ENCODE measurements around the gene LRRTM4. TPM values are rescaled to one million over a fixed set of nuclear protein-coding genes. Genes with fewer than 3 reads are reported as not detected.
"Not testable (repeated sequence)": the region's sequence is repeated elsewhere in the genome, so short reads cannot be mapped to it uniquely, and the experiment has no call there.

Gene LRRTM4
- total RNA-seq, 2 donors from 2014 or later = 0.81 to 1.2 TPM

DNA sequence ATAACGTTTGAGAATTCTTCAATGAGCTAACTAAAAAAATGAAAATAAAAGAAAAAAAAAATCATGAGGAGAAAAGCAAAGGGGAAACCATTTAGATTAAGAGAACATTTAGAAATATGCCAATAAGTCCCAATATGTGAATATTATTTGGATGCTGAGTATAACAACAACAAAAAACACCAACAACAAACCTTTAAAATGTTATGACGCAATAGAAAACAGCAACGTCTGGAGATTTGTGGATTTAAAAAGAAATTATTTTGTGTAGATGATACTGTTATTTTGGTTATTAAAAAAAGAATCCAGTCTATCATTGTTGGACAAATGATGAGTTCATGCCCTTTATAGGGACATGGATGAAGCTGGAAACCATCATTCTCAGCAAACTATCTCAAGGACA lies 417.2 kb downstream of the LRRTM4 start:
- intact Hi-C loops (cut with DNase I) = no loop called here
- no peak for DNase-seq (ENCODE audit: low spot score)

DNA sequence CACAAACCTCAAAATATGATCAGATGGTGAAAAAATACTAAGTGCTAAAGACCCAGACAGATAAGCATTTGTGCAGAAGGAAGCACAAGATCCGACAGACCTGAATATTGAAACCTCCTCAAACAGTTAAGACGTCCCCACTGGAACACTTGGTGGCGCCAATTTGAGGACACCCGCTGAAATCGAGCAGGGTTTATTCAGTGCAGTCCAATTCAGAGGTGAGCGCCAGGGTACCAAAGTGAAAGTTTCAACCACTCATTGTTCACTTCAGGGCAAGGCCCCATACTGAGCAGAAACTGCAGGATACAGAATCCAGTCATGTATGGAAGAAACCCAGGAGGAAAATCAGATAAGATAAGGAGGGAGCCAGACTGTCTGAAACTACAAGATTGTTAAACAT lies 417.6 kb downstream of the LRRTM4 start:
- DNase-seq (ENCODE audit: low spot score) = no peak
- intact Hi-C loops (cut with DNase I) = no loop called here

DNA sequence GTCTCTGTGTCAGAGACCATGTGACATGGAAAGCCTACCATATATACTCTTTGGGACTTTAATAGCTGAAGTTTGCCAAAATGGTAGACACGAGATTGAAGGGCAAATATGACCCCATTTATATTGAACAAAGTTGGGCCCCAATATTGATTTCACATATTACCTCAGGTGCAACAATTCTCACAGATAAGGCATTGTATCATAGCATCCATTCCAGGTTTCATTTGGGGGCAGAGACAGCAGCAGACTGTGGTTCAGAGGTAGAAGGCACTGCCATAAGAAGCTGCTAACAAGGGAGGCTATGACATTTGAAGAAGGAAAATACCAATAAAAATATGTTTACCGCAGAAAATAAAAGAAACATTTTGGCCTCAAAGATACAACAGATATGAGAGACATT lies 419.2 kb downstream of the LRRTM4 start:
- intact Hi-C loops (cut with DNase I) = no loop called here
- no peak for DNase-seq (ENCODE audit: low spot score)

DNA sequence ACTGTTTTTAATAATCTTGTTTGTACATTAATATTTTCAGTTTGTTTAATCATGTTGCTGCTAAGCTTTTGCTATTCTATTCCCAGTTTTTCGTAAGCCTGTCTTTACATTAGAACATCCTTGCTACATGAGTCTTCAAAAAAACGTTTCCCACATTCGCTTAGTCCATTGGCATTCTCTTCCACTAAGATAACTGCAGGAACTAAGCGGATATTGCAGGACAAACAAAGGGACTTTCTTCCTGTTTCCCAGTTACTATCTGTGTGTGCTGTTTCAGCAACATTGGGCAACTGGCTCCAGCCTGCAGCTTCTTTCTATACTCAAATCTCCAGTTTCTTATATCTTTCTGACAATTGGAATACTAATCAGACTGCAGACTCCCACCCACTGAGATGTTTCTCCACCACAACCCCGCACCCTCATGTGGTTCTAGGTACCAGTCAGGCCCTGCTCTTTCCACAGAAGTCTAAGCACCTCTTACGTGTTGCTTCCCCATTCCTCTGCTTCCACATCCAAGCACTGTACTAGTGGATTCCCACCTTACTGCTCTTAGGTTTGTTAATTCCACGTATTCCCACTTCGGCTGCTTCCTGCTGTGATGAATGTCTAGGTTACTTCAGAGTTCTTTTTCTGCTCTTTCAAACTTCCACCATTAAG lies 420.3 kb downstream of the LRRTM4 start:
- intact Hi-C loops (cut with DNase I) = no loop called here
- peak; percentile 24 for DNase-seq (ENCODE audit: low spot score)

DNA sequence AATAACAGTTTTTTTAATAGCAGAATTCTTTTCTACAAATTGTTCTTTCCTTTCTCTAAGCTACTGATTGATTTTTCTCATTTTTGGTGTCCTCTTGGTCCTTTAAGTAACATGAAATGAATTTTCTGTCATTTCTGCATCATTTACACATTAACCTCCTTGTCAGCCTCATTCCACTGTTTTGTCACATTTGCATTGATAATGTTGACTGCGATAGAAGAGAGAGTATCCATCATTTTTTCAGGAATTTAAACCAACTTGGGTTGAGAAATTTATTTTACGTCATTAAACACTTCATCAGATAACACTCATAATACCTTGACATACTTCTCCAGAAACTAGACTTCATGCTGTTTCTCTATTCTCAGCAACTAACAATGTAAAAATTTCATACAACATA lies 422.2 kb downstream of the LRRTM4 start:
- intact Hi-C loops (cut with DNase I) = no loop called here
- no peak for DNase-seq (ENCODE audit: low spot score)

DNA sequence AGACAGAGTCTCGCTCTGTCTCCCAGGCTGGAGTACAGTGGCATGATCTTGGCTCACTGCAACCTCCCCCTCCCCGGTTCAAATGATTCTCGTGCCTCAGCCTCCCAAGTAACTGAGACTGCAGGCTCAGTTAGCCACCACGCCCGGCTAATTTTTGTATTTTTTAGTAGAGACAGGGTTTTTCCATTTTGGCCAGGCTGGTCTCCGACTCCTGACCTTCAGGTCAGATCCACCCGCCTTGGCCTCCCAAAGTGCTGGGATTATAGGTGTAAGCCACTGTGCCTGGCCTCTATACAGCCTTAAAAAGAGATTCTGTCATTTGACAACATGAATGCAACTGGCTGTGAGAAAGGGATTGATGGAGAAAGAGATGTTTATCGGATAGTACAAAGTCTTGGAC lies 426.7 kb downstream of the LRRTM4 start:
- intact Hi-C loops (cut with DNase I) = not testable (repeated sequence)
- peak; percentile 37 for DNase-seq (ENCODE audit: low spot score)

DNA sequence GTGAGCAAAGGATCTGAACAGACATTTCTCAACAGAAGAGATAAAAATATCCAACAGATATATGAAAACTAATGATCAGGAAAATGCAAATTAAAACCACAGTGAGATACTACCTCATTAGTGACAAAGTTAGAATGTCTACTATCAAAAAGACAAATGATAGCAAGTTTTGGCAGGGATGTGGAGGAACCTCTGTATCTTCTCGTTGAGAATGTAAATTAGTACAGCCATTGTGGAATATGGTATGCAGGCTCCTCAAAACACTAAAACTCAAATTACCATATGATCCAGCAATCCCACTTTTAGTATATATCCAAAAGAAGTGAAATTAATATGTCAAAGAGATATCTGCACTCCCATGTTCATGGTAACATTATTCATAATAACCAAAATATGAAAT lies 427.1 kb downstream of the LRRTM4 start:
- intact Hi-C loops (cut with DNase I) = no loop called here
- DNase-seq (ENCODE audit: low spot score) = no peak

DNA sequence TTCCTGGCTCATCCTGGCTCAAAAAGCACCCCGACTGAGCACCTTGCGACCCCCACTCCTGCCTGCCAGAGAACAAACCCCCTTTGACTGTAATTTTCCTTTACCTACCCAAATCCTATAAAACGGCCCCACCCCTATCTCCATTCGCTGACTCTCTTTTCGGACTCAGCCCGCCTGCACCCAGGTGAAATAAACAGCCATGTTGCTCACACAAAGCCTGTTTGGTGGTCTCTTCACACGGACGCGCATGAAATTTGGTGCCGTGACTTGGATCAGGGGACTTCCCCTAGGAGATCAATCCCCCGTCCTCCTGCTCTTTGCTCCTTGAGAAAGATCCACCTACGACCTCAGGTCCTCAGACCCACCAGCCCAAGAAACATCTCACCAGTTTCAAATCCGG lies 433.8 kb downstream of the LRRTM4 start:
- DNase-seq (ENCODE audit: low spot score); intact Hi-C loops (cut with DNase I): not testable (repeated sequence)

DNA sequence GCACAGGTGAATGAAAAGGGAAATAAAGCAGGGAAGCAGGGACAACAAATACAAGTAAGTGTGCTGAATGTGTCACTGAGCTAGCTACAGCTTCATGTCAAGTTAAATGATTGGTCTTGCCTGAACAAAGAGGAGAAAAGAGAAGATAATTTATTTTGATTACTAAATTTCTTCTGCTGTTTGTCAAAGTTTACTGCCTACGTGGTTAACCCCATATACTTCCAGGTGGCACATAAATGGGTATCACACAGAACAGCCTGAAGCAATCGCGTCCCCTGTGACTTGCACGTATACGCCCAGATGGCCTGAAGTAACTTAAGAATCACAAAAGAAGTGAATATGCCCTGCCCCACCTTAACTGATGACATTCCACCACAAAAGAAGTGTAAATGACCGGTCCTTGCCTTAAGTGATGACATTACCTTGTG lies 434.2 kb downstream of the LRRTM4 start:
- intact Hi-C loops (cut with DNase I) = no loop called here
- no peak for DNase-seq (ENCODE audit: low spot score)

DNA sequence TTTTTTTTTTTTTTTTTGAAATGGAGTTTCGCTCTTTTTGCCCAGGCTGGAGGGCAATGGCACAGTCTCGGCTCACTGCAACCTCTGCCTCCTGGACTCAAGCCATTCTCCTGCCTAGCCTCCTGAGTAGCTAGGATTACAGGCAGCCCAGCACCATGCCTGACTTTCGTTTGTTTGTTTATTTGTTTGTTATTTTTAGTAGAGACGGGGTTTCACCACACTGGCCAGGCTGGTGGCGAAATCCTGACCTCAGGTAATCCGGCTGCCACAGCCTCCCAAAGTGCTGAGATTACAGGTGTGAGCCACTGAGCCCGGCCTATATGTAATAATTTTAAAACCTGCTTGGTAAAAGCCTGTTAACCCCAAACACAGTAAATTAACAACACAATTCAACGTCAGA lies 435.7 kb downstream of the LRRTM4 start:
- intact Hi-C loops (cut with DNase I) = no loop called here
- DNase-seq (ENCODE audit: low spot score) = no peak

DNA sequence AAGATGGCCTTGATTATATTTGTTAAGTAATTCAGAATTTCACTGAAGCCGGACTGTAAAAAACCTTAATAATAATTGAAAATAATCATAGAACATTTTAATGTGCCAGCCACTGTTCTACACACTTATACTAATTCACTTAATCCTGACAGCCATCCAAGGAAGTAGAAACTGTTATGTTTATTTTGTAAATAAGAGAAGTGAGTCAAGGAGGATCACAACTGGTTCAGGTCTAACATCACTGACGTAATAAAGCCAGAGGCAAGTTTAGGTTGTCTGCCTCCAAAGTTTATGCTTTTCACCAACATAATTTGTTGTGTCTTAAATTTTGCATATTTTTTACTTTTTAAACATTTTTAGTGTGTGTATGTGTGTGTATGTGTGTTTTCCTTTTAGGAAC lies 436.1 kb downstream of the LRRTM4 start:
- intact Hi-C loops (cut with DNase I) = no loop called here
- DNase-seq (ENCODE audit: low spot score) = no peak

DNA sequence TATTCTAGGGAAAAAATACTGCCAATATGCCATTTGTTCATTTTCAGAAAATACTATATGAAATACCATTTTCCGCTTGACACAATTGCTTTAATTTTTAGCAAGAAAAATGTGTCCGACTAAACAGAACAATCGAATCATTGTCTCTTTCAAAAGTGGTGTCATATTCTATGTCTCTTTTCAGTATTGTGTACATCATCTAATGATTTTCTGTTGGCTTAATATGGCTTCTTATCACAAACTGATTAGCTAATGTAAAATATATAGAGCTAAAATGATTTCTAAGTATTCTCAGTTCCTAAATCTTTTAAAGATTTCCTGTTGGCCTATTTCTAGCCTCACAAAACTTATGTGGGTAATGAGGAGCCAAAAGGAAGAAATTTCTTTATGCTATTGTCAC lies 436.6 kb downstream of the LRRTM4 start:
- intact Hi-C loops (cut with DNase I) = no loop called here
- no peak for DNase-seq (ENCODE audit: low spot score)

DNA sequence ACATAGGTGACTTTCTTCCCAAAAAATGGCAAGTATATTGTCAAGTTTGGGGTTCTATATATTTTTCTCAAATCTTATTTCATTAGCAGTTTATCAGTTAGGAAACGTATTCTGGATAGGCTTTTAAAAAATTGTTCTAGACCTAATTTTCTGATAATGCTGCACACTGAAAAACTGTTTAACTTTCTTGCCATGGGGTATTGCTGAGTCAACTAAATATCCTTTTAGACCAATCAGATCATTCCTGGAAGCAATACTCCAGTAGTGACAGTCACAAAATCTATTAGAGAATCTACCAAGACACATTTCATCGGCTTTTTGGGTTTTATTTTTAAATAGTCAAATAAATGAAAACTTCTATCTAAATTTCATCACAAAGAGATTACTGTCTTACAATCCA lies 440.6 kb downstream of the LRRTM4 start:
- intact Hi-C loops (cut with DNase I) = no loop called here
- no peak for DNase-seq (ENCODE audit: low spot score)

DNA sequence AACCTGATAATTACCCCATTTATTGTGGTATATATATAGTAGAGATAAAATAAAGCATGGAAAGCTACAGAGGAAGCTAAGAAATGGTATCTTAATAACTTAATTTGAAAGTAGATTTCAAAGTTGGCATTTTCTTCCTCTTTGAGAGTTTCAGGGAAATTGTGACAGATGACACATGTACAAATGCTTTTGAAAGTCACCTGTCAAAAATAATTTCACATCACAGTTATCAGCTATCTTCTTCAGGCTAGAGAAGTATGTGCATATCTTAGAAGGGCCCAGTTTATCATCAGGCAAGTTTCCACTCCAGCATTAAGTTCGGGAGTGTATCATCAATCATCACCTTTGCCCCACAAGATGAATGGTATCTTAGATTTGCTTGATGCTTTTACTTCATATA lies 457.9 kb downstream of the LRRTM4 start:
- intact Hi-C loops (cut with DNase I) = no loop called here

DNA sequence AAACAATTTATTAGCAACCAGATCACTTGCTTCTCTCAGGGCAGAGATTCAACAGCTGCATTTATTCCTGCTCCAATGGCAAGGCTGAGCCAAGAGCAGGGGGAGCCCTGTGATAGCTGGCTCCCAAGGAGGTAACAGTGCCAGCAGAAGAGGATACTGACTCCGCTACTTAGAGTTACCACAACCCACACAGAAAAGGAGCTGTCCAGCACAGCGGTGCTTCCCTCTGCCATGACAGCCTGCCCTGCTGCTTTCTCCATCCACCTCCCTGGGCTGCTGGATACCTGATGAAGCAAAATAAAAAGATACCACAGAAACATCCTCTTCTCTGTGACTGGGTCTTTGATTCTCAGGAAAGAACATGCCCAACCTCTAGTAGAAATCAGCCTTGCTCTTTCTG lies 467.2 kb downstream of the LRRTM4 start:
- DNase-seq (ENCODE audit: low spot score) = no peak
- intact Hi-C loops (cut with DNase I) = loop anchor here in 1 of 2 donors (5.0 kb wide), 1 partner anchor 68 kb away; no protein-coding TSS in a partner anchor

More for the DNA sequence above, 457.9 kb downstream of the LRRTM4 start:
- DNase-seq (ENCODE audit: low spot score) = no peak

DNA sequence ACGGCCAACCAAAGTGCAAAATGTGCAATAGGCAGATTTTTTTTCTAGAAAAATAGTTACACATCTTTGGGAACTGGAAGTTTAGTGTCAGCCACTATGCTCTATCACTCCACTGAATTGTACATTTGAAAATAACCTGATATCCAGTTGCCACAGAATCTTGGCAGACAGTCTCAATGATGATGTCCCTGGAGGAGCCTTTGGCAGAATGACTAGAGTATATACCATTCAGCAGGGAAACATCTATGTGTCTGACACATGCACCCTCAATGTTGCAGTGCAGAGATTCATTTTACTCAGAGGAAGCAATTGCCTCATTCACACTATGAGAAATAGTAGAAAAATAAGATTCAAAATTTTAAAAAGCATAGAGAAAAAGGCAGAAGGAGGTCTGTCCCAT lies 475.8 kb downstream of the LRRTM4 start:
- intact Hi-C loops (cut with DNase I) = loop anchor here in 1 of 2 donors (5.0 kb wide), 1 partner anchor 979 kb away; no protein-coding TSS in a partner anchor
- no peak for DNase-seq (ENCODE audit: low spot score)

DNA sequence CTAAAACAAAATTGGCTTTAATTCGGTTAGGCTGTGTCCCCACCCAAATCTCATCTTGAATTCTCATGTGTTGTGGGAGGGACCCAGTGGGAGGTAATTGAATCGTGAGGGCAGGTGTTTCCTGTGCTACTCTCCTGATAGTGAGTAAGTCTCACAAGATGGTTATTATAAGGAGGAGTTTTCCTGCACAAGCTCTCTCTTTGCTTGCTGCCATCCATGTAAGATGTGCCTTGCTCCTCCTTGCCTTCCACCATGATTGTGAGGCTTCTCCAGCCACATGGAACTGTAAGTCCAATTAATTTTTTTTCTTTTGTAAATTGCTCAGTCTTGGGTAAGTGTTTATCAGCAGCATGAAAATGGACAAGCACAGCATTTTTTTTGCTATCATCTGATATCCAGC lies 476.7 kb downstream of the LRRTM4 start:
- not testable (repeated sequence) for DNase-seq (ENCODE audit: low spot score)
- intact Hi-C loops (cut with DNase I) = loop anchor here in 1 of 2 donors (5.0 kb wide), 1 partner anchor 978 kb away; no protein-coding TSS in a partner anchor

DNA sequence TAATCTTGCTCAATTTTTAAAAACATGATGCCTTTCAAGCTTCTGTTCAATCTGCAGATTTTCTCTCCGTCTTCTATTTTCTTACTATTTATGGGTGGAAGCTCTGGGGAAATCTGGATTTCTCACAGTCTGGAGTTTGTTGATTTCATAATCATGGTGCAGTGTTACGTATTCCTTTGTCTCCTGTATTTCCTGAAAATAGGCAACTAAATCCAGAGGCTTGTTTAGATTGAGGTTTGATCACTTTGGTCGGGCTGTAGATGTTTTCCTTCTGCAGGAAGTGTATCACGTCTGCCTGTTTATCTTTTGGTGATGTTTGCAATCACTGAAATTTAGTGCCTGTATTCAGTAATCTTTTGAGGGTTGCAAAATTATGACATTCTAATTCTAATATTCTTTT lies 487.7 kb downstream of the LRRTM4 start:
- intact Hi-C loops (cut with DNase I) = no loop called here
- no peak for DNase-seq (ENCODE audit: low spot score)

DNA sequence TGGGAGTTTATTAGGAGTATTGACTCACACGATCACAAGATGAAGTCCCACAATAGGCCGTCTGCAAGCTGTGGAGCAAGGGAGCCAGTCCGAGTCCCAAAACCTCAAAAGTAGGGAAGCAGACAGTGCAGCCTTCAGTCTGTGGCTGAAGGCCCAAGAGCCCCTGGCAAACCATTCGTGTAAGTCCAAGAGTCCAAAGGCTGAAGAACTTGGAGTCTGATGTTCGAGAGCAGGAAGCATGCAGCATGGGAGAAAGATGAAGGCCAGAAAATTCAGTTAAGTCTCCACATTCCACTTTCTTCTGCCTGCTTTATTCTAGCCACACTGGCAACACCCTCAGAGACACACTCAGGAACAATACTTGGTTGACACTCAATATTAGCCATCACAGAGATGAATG lies 492.9 kb downstream of the LRRTM4 start:
- intact Hi-C loops (cut with DNase I); DNase-seq (ENCODE audit: low spot score): not testable (repeated sequence)

DNA sequence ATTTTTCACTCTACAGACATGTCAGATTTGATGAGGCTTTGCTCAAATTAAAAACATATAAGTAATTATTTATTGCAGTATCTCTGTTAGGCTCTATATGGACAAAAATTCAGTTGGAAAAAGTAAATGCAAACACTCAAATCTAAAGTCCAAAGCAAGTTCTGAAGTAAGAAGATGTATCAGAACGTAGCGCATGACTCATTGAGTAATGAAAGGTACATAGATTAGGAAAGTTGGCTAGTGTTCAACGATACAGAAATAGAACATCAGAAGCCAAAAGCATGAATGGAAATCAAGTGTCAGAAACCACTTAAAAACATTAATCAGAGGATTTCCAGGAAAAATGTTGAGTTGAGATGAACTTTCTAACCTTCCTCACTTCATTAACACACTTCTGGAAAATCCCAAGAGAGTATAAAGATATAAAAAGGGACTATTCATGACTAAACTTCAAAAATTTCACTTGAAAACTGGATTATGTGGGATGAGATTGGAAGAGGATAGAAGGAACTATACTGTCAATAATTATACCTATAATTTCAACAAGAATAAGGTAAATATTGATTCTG lies 494.1 kb downstream of the LRRTM4 start:
- no peak for DNase-seq (ENCODE audit: low spot score)
- intact Hi-C loops (cut with DNase I) = no loop called here

DNA sequence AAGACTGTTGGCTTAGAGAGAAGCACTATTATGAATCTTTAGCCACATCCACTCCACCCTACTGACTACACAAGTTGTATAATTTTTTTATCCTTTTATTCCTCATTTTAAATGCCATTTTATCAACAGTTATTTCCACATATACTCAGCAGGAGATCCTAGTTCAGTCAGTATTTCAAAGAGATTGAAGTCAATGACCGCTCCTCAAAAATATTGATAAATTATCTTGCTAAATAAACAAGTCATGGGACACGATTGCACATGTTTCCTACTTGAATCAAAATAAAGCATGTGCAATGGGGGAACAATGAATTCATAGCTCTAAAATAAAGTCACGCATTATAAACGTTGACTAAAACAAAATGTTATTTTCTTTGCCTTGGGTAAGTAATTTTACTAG lies 496.5 kb downstream of the LRRTM4 start:
- no peak for DNase-seq (ENCODE audit: low spot score)
- intact Hi-C loops (cut with DNase I) = no loop called here

All from posterior vena cava (tissue), 2 donors.